Neutrophil (primary cell): ENCODE measurements around the gene CACNA1D.

ENCODE experiments used
- H3K27ac ChIP-seq: fragments of 200-600 bp; sonication (generic); 2 replicates; pipeline ENCODE4 v1.5.1; 2016; ENCODE audit warnings: mild to moderate bottlenecking, moderate library complexity
- H3K27me3 ChIP-seq: fragments of 200-600 bp; sonication (generic); 2 replicates; pipeline ENCODE4 v1.6.0; 2016; ENCODE audit warnings: mild to moderate bottlenecking
- H3K36me3 ChIP-seq: fragments of 200-600 bp; sonication (generic); 2 replicates; pipeline ENCODE4 v1.5.1; 2017
- H3K4me1 ChIP-seq, 2 experiments: fragments of 200-600 bp in 1 of 2; sonication (generic) in 1 of 2; 1 replicate in 1 of 2; 2 replicates in 1 of 2; pipeline versions ENCODE4 v1.5.1 to v1.6.1; 2013 to 2016; ENCODE audit warnings: low read depth in 1 of 2, low read length in 1 of 2, mild to moderate bottlenecking in 1 of 2, moderate library complexity in 1 of 2; ENCODE audit not compliant: control insufficient read depth in 1 of 2, insufficient read depth in 1 of 2
- H3K4me3 ChIP-seq, 2 experiments: fragments of 200-600 bp in 1 of 2; sonication (generic) in 1 of 2; 1 replicate in 1 of 2; 2 replicates in 1 of 2; pipeline ENCODE4 v1.5.1; 2013 to 2016; ENCODE audit warnings: low read depth in 1 of 2, low read length in 1 of 2, mild to moderate bottlenecking in 1 of 2, moderate library complexity in 1 of 2
- H3K9me3 ChIP-seq: fragments of 200-600 bp; sonication (generic); 2 replicates; pipeline ENCODE4 v1.5.1; 2016
- CTCF ChIP-seq: fragments of 200-600 bp; sonication (generic); IDR thresholded peaks from 2 replicates; pipeline ENCODE4 v1.5.1; 2016; ENCODE audit warnings: antibody characterized with exemption

Gene CACNA1D

GRCh38 chr3:53809764-53810400 is 315.5 kb downstream of the CACNA1D start:
- no peaks in the 10 kb centered on the region for H3K9me3 ChIP-seq
- H3K4me1 ChIP-seq, result no peaks in the 10 kb centered on the region
- H3K4me3 ChIP-seq, result no peak overlapping the region
- H3K27ac ChIP-seq, result no peak overlapping the region
- TF ChIP-seq CTCF, result no peak
- H3K27me3 ChIP-seq, result peaks cover 10% of the 10 kb centered on the region
- no peaks in the 10 kb centered on the region for H3K36me3 ChIP-seq

- Histone ChIP-seq H3K4me1 (no peaks in the 10 kb centered on the region), H3K36me3 (no peaks in the 10 kb centered on the region), H3K27me3 (peaks cover under 1% of the 10 kb centered on the region), H3K27ac (no peak overlapping the region), H3K9me3 (no peaks in the 10 kb centered on the region), H3K4me3 (no peak overlapping the region)
- no peak for TF ChIP-seq CTCF
Observed at GRCh38 chr3:53811143-53811927, 316.9 kb downstream of the CACNA1D start.

GRCh38 chr3:53812434-53812833 is 318.0 kb downstream of the CACNA1D start:
- peaks cover 7% of the 10 kb centered on the region for H3K27me3 ChIP-seq
- no peak for TF ChIP-seq CTCF
- H3K27ac ChIP-seq, result no peak overlapping the region
- H3K4me1 ChIP-seq, result no peaks in the 10 kb centered on the region
- no peak overlapping the region for H3K4me3 ChIP-seq
- no peaks in the 10 kb centered on the region for H3K9me3 ChIP-seq
- peaks cover 3% of the 10 kb centered on the region for H3K36me3 ChIP-seq

- peaks cover 13% of the 10 kb centered on the region for H3K27me3 ChIP-seq
- peaks cover 6% of the 10 kb centered on the region for H3K36me3 ChIP-seq
- no peaks in the 10 kb centered on the region for H3K4me1 ChIP-seq
- no peaks in the 10 kb centered on the region for H3K9me3 ChIP-seq
- H3K4me3 ChIP-seq, result no peak overlapping the region
- no peak overlapping the region for H3K27ac ChIP-seq
- TF ChIP-seq CTCF, result no peak
Observed at GRCh38 chr3:53813229-53813628, 318.8 kb downstream of the CACNA1D start.

GRCh38 chr3:53813876-53814275 is 319.5 kb downstream of the CACNA1D start:
- Histone ChIP-seq H3K9me3 (no peaks in the 10 kb centered on the region), H3K4me3 (no peak overlapping the region), H3K36me3 (peaks cover 6% of the 10 kb centered on the region), H3K4me1 (no peaks in the 10 kb centered on the region), H3K27me3 (peaks cover 13% of the 10 kb centered on the region), H3K27ac (no peak overlapping the region)
- TF ChIP-seq CTCF, result no peak
